Stomach (tissue), 9 donors: Measurements from ENCODE around the gene NME4. TPM values are rescaled to one million over a fixed set of nuclear protein-coding genes. Genes with fewer than 3 reads are reported as not detected.
A peak's percentile ranks its signal among the peaks of the same experiment; 100 is the strongest.

ENCODE experiments used
- DNase-seq, 2 donors: peaks; one replicate each; pipeline versions ENCODE4 v3.0.0 to v3.0.0-alpha.2; 2013 to 2019
- H3K27ac ChIP-seq, 5 donors: fragments of 200-600 bp in 4 of 5; sonication (generic) in 4 of 5; one replicate each; pipeline ENCODE4 v1.5.1; 2013 to 2019; ENCODE audit warnings: mild to moderate bottlenecking in 1 of 5, moderate library complexity in 1 of 5
- H3K27me3 ChIP-seq, 3 donors: fragments of 200-600 bp; sonication (generic); one replicate each; pipeline ENCODE4 v1.5.1; 2017 to 2019; ENCODE audit warnings: mixed run types in 1 of 3
- H3K36me3 ChIP-seq, 4 donors: fragments of 200-600 bp; sonication (generic); 1 replicate in 3 of 4; 2 replicates in 1 of 4; pipeline ENCODE4 v1.5.1; 2016 to 2019
- H3K4me1 ChIP-seq, 4 donors: fragments of 200-600 bp; sonication (generic); one replicate each; pipeline ENCODE4 v1.5.1; 2016 to 2019
- H3K4me3 ChIP-seq, 4 donors: fragments of 200-600 bp; sonication (generic) in 3 of 4; one replicate each; pipeline ENCODE4 v1.5.1; 2016 to 2019; ENCODE audit warnings: mild to moderate bottlenecking in 1 of 4
- H3K9me3 ChIP-seq, 4 donors: fragments of 200-600 bp; sonication (generic); one replicate each; pipeline ENCODE4 v1.5.1; 2016 to 2019
- CTCF ChIP-seq, 7 experiments: fragments of 450-650 bp in 4 of 7; fragments of 200-600 bp in 3 of 7; sonication (generic) in 3 of 7; IDR thresholded peaks; one replicate each; pipeline ENCODE4 v1.5.1; 2016 to 2019; ENCODE audit warnings: antibody characterized with exemption in 7 of 7, control low read depth in 2 of 7, mild to moderate bottlenecking in 1 of 7
- EP300 ChIP-seq: sonication (generic); formaldehyde crosslinking; IDR thresholded peaks from one replicate; pipeline ENCODE4 v1.6.1; 2017; ENCODE audit warnings: antibody characterized with exemption
- POLR2A ChIP-seq, 4 donors: fragments of 450-650 bp; IDR thresholded peaks; one replicate each; pipeline ENCODE4 v1.6.1; 2016; ENCODE audit warnings: antibody characterized with exemption in 4 of 4, control low read depth in 2 of 4, mild to moderate bottlenecking in 1 of 4, moderate library complexity in 1 of 4
- POLR2AphosphoS5 ChIP-seq, 3 donors: sonication (generic); formaldehyde crosslinking; IDR thresholded peaks; one replicate each; pipeline ENCODE4 v1.6.1; 2016; ENCODE audit warnings: antibody characterized with exemption in 3 of 3
- WGBS, 5 donors: extraction: QIAGEN DNeasy Blood & Tissue Kit in 3 of 5; methylation state at CpG; one replicate each; pipeline versions ENCODE4 v1.1.5 to v1.1.7; 2013 to 2018; 5-methylcytosine and 5-hydroxymethylcytosine counted together
- intact Hi-C: fragments of 100-400 bp; cut with DNase I; formaldehyde crosslinking; loops from one replicate; pipeline ENCODE4 v1.15.1; 2023; ENCODE audit warnings: low total_unique reads
- polyA plus RNA-seq, 3 donors: library from polyadenylated mRNA; stranded (reverse); fragments of 200-250 nt; gene quantifications; one replicate each; pipeline ENCODE4 v1.2.3, GENCODE V29; 2013
- total RNA-seq, 5 donors: library from RNA; depleted of rRNA; stranded (reverse); fragments of >200 nt; gene quantifications; one replicate each; pipeline versions ENCODE4 v1.1.0 to v1.2.3, GENCODE V29; 2014 to 2016
- donor health status: healthy with polysubstance abuse.
- donor health status: Bipolar disorder and iron deficiency.
- donor health status: healthy.

Gene NME4
- total and polyA plus RNA-seq, 8 donors: 23.3 to 187 (median 89.8) TPM

GRCh38 chr16:401468-402348 lies 4.7 kb downstream of the NME4 start, which contains the start of gene DECR2:
DECR2 (plus strand) TSS chr16:401885; CDS start chr16:401964, 79 bp downstream.
- peaks cover 0 to 15% (median 9%) of the 10 kb centered on the region in 4 donors for H3K36me3 ChIP-seq
- no peaks in the 10 kb centered on the region for H3K27me3 ChIP-seq
- TF ChIP-seq POLR2A (IDR thresholded peaks at IDR 0.05) (no peak), EP300 (no peak), POLR2AphosphoS5 (IDR thresholded peaks at IDR 0.05) (peak; percentile 22 to 84 (median 68)), CTCF (IDR thresholded peaks at IDR 0.05) (peak in 3 of 7 experiments; percentile 23 to 49 (median 40))
- no peaks in the 10 kb centered on the region for H3K9me3 ChIP-seq
- peak; percentile 98 to 99 for DNase-seq
- H3K27ac ChIP-seq: peak within 1 kb of the TSS; percentile 90 to 98 (median 95)
- peak within 1 kb of the TSS; percentile 67 to 86 (median 76) for H3K4me3 ChIP-seq
- peaks cover 17 to 52% (median 38%) of the 10 kb centered on the region in 4 donors for H3K4me1 ChIP-seq
- intact Hi-C loops: no loop called here
- 0 to 1% (median 0%) methylated on average over 34 to 91 of the region's 91 CpGs for WGBS, 5 donors

- intact Hi-C loops: no loop called here
- H3K36me3 ChIP-seq: peaks cover 0 to 25% (median 16%) of the 10 kb centered on the region in 4 donors
- H3K27ac ChIP-seq: no peak overlapping the region
- H3K4me3 ChIP-seq: no peak overlapping the region
- H3K27me3 ChIP-seq: no peaks in the 10 kb centered on the region
- H3K4me1 ChIP-seq: peaks cover 7 to 26% (median 19%) of the 10 kb centered on the region in 4 donors
- DNase-seq: no peak
- no peaks in the 10 kb centered on the region for H3K9me3 ChIP-seq
- TF ChIP-seq EP300: no peak
- 81 to 92% (median 89%) methylated on average over 9 to 12 of the region's 12 CpGs for WGBS, 5 donors
Measured at GRCh38 chr16:404971-405486, 8.0 kb downstream of the NME4 start.

GRCh38 chr16:405548-406506 lies 8.8 kb downstream of the NME4 start:
- intact Hi-C loops: no loop called here
- no peak for DNase-seq

GRCh38 chr16:407253-407652 lies 10.3 kb downstream of the NME4 start:
- H3K27ac ChIP-seq: no peak overlapping the region
- intact Hi-C loops: no loop called here
- peaks cover 11 to 45% (median 38%) of the 10 kb centered on the region in 4 donors for H3K36me3 ChIP-seq
- TF ChIP-seq CTCF (IDR thresholded peaks at IDR 0.05) (no peak), POLR2A (IDR thresholded peaks at IDR 0.05) (no peak), POLR2AphosphoS5 (IDR thresholded peaks at IDR 0.05) (no peak), EP300 (no peak)
- H3K4me3 ChIP-seq: no peak overlapping the region
- H3K4me1 ChIP-seq: peaks cover 0 to 12% (median 7%) of the 10 kb centered on the region in 4 donors
- H3K27me3 ChIP-seq: no peaks in the 10 kb centered on the region
- WGBS, 5 donors: 83 to 90% (median 89%) methylated on average over 10 to 16 of the region's 16 CpGs
- no peaks in the 10 kb centered on the region for H3K9me3 ChIP-seq
- DNase-seq: no peak

More at GRCh38 chr16:405548-406506, 8.8 kb downstream of the NME4 start:
- H3K27ac ChIP-seq: no peak overlapping the region
- H3K27me3 ChIP-seq: no peaks in the 10 kb centered on the region
- peaks cover 3 to 30% (median 24%) of the 10 kb centered on the region in 4 donors for H3K36me3 ChIP-seq
- H3K9me3 ChIP-seq: no peaks in the 10 kb centered on the region
- TF ChIP-seq POLR2A (IDR thresholded peaks at IDR 0.05) (no peak), POLR2AphosphoS5 (IDR thresholded peaks at IDR 0.05) (no peak), CTCF (IDR thresholded peaks at IDR 0.05) (no peak), EP300 (no peak)
- H3K4me3 ChIP-seq: no peak overlapping the region
- WGBS, 5 donors: 77 to 87% (median 78%) methylated on average over 23 to 27 of the region's 27 CpGs
- peaks cover 2 to 18% (median 12%) of the 10 kb centered on the region in 4 donors for H3K4me1 ChIP-seq
